ENCODE results near the gene CHIC2.

The CHIC2 gene

GRCh38 chr4:54017974-54018373, 46.4 kb downstream of the CHIC2 start:
- no peak overlapping the region for H3K4me3 ChIP-seq (ENCODE audit: low read depth in 1 of 2, low read length in 2 of 2)
- H3K27me3 ChIP-seq (ENCODE audit: control insufficient read depth in 1 of 2, insufficient read depth in 2 of 2, low read length in 2 of 2) = no peaks in the 10 kb centered on the region
- no peaks in the 10 kb centered on the region for H3K36me3 ChIP-seq (ENCODE audit: insufficient read depth, low read length)
- no peak overlapping the region for H3K27ac ChIP-seq (ENCODE audit: low read depth, low read length)
- no peaks in the 10 kb centered on the region for H3K4me1 ChIP-seq (ENCODE audit: insufficient read depth, low read length)
- H3K9me3 ChIP-seq (ENCODE audit: low read length) = no peaks in the 10 kb centered on the region
- no peak overlapping the region for H3K9ac ChIP-seq (ENCODE audit: low read length)

GRCh38 chr4:54017308-54017707, 47.1 kb downstream of the CHIC2 start:
- H3K4me1 ChIP-seq (ENCODE audit: insufficient read depth, low read length) = no peaks in the 10 kb centered on the region
- no peak overlapping the region for H3K27ac ChIP-seq (ENCODE audit: low read depth, low read length)
- no peak overlapping the region for H3K4me3 ChIP-seq (ENCODE audit: low read depth in 1 of 2, low read length in 2 of 2)
- no peak overlapping the region for H3K9ac ChIP-seq (ENCODE audit: low read length)
- H3K36me3 ChIP-seq (ENCODE audit: insufficient read depth, low read length) = no peaks in the 10 kb centered on the region
- no peaks in the 10 kb centered on the region for H3K27me3 ChIP-seq (ENCODE audit: control insufficient read depth in 1 of 2, insufficient read depth in 2 of 2, low read length in 2 of 2)
- H3K9me3 ChIP-seq (ENCODE audit: low read length) = no peaks in the 10 kb centered on the region

DNA sequence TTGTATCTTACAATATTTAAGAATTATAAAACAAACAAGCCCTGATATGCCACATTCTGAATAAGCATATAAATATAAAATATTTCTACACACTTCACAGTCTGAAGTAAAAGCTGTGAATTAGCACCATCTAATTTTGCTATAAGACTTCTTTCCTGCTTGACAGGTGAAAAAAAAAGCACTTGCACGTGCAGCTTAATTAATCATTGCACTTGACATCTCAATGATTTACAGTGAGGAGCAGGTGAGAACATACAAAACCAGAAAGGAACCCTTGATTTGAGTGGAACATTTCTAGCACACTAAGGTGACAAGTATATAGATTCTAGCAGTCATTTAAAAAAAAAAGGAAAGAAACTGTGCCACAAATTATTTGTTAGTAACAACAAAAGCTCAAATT, 47.9 kb downstream of the CHIC2 start:
- Histone ChIP-seq H3K9ac (ENCODE audit: low read length) (no peak overlapping the region), H3K4me1 (ENCODE audit: insufficient read depth, low read length) (no peaks in the 10 kb centered on the region), H3K36me3 (ENCODE audit: insufficient read depth, low read length) (no peaks in the 10 kb centered on the region), H3K9me3 (ENCODE audit: low read length) (no peaks in the 10 kb centered on the region), H3K27me3 (ENCODE audit: control insufficient read depth in 1 of 2, insufficient read depth in 2 of 2, low read length in 2 of 2) (no peaks in the 10 kb centered on the region), H3K4me3 (ENCODE audit: low read depth in 1 of 2, low read length in 2 of 2) (no peak overlapping the region), H3K27ac (ENCODE audit: low read depth, low read length) (no peak overlapping the region)

DNA sequence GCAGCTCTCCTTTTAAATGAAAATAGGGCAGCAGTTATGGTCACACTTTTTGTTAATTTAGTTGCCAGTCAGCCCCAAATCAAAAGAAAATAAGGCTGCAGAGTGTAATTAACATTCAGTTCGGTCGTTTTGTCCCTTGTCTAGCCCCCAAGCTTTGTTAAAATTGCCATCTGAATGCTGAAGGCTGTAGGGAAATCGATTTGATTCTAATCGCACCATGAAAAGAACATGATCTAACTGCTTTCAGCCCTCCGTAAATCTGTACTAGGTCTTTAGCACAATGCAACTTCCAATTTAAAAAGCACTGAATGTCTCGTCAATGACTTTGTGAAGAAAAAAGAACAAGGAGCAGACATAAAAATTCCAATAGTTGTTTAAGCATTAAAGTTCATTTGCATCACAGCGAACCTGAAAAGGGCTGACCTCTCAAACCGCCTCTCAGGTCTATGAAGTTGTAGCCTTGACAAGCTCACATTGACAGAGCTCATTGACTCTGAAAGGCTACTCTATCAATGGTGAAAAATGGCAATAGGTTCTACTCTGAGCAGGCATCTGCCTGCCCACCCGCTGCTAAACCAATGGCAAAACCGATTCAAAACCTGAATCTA, 48.9 kb downstream of the CHIC2 start:
- no peaks in the 10 kb centered on the region for H3K4me1 ChIP-seq (ENCODE audit: insufficient read depth, low read length)
- H3K27ac ChIP-seq (ENCODE audit: low read depth, low read length) = no peak overlapping the region
- H3K9ac ChIP-seq (ENCODE audit: low read length) = no peak overlapping the region
- H3K4me3 ChIP-seq (ENCODE audit: low read depth in 1 of 2, low read length in 2 of 2) = no peak overlapping the region
- H3K27me3 ChIP-seq (ENCODE audit: control insufficient read depth in 1 of 2, insufficient read depth in 2 of 2, low read length in 2 of 2) = no peaks in the 10 kb centered on the region
- H3K36me3 ChIP-seq (ENCODE audit: insufficient read depth, low read length) = no peaks in the 10 kb centered on the region
- no peaks in the 10 kb centered on the region for H3K9me3 ChIP-seq (ENCODE audit: low read length)

DNA sequence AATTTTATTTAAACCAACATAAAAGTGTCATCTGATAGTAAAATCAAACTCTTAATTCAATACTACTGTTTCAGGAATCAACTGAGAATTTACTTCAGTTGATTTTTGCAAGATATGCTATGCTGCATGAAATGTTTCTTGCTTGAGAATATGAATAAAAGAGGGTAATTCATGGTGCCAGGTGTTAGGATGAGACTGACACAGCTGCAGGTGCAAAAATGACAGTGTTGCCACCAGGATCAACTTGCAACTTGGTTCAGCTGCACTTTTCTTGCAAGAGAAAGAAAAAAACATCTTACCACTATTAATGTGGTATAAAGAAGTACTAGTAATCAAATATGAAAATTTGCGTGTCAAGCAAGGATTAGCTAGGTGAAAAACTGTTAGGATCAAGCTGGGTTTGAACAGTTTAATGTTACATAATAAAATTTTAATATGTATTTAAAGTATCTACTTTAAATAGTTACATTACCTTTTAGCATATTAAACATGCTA, 49.7 kb downstream of the CHIC2 start:
- Histone ChIP-seq H3K36me3 (ENCODE audit: insufficient read depth, low read length) (no peaks in the 10 kb centered on the region), H3K9me3 (ENCODE audit: low read length) (no peaks in the 10 kb centered on the region), H3K4me3 (ENCODE audit: low read depth in 1 of 2, low read length in 2 of 2) (no peak overlapping the region), H3K9ac (ENCODE audit: low read length) (no peak overlapping the region), H3K4me1 (ENCODE audit: insufficient read depth, low read length) (no peaks in the 10 kb centered on the region), H3K27ac (ENCODE audit: low read depth, low read length) (no peak overlapping the region), H3K27me3 (ENCODE audit: control insufficient read depth in 1 of 2, insufficient read depth in 2 of 2, low read length in 2 of 2) (no peaks in the 10 kb centered on the region)

- Histone ChIP-seq H3K9ac (ENCODE audit: low read length) (no peak overlapping the region), H3K4me3 (ENCODE audit: low read depth in 1 of 2, low read length in 2 of 2) (no peak overlapping the region), H3K27ac (ENCODE audit: low read depth, low read length) (no peak overlapping the region), H3K9me3 (ENCODE audit: low read length) (no peaks in the 10 kb centered on the region), H3K4me1 (ENCODE audit: insufficient read depth, low read length) (no peaks in the 10 kb centered on the region), H3K36me3 (ENCODE audit: insufficient read depth, low read length) (peaks cover 4% of the 10 kb centered on the region), H3K27me3 (ENCODE audit: control insufficient read depth in 1 of 2, insufficient read depth in 2 of 2, low read length in 2 of 2) (no peaks in the 10 kb centered on the region)
Observed at GRCh38 chr4:54011201-54011600, 53.2 kb downstream of the CHIC2 start.

GRCh38 chr4:54006755-54007154, 57.6 kb downstream of the CHIC2 start:
- Histone ChIP-seq H3K9ac (ENCODE audit: low read length) (no peak overlapping the region), H3K9me3 (ENCODE audit: low read length) (no peaks in the 10 kb centered on the region), H3K27me3 (ENCODE audit: control insufficient read depth in 1 of 2, insufficient read depth in 2 of 2, low read length in 2 of 2) (no peaks in the 10 kb centered on the region), H3K36me3 (ENCODE audit: insufficient read depth, low read length) (peaks cover 4% of the 10 kb centered on the region), H3K27ac (ENCODE audit: low read depth, low read length) (no peak overlapping the region), H3K4me3 (ENCODE audit: low read depth in 1 of 2, low read length in 2 of 2) (no peak overlapping the region), H3K4me1 (ENCODE audit: insufficient read depth, low read length) (no peaks in the 10 kb centered on the region)

DNA sequence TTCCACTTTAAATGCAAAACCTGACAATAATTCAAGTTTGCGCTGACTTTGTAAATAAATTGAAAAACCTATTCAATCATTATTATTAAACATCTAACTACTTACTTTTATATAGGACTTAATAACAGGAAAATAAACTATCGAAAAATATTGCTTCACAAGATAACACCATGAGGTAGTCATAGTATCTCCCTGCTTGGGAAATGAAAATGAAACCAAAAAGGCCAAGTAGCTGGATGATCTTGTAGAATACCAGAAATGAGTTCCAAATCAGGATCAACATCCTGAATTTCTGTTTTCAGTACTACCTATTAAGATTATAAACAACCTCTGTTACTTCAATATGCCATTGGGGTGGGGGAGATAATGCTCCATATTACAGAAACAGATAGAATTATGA, 58.9 kb downstream of the CHIC2 start:
- no peak overlapping the region for H3K4me3 ChIP-seq (ENCODE audit: low read depth in 1 of 2, low read length in 2 of 2)
- no peaks in the 10 kb centered on the region for H3K4me1 ChIP-seq (ENCODE audit: insufficient read depth, low read length)

GRCh38 chr4:54004463-54004862, 59.9 kb downstream of the CHIC2 start:
- H3K9me3 ChIP-seq (ENCODE audit: low read length) = no peaks in the 10 kb centered on the region
- peaks cover 4% of the 10 kb centered on the region for H3K36me3 ChIP-seq (ENCODE audit: insufficient read depth, low read length)
- no peak overlapping the region for H3K4me3 ChIP-seq (ENCODE audit: low read depth in 1 of 2, low read length in 2 of 2)
- H3K27me3 ChIP-seq (ENCODE audit: control insufficient read depth in 1 of 2, insufficient read depth in 2 of 2, low read length in 2 of 2) = no peaks in the 10 kb centered on the region
- H3K27ac ChIP-seq (ENCODE audit: low read depth, low read length) = no peak overlapping the region
- H3K9ac ChIP-seq (ENCODE audit: low read length) = no peak overlapping the region
- H3K4me1 ChIP-seq (ENCODE audit: insufficient read depth, low read length) = no peaks in the 10 kb centered on the region

More for the DNA sequence above, 58.9 kb downstream of the CHIC2 start:
- no peaks in the 10 kb centered on the region for H3K27me3 ChIP-seq (ENCODE audit: control insufficient read depth in 1 of 2, insufficient read depth in 2 of 2, low read length in 2 of 2)
- H3K9ac ChIP-seq (ENCODE audit: low read length) = no peak overlapping the region
- no peaks in the 10 kb centered on the region for H3K9me3 ChIP-seq (ENCODE audit: low read length)
- no peak overlapping the region for H3K27ac ChIP-seq (ENCODE audit: low read depth, low read length)
- peaks cover 4% of the 10 kb centered on the region for H3K36me3 ChIP-seq (ENCODE audit: insufficient read depth, low read length)

GRCh38 chr4:54001668-54002365, 62.6 kb downstream of the CHIC2 start:
- H3K9ac ChIP-seq (ENCODE audit: low read length) = no peak overlapping the region
- H3K4me1 ChIP-seq (ENCODE audit: insufficient read depth, low read length) = no peaks in the 10 kb centered on the region
- no peaks in the 10 kb centered on the region for H3K27me3 ChIP-seq (ENCODE audit: control insufficient read depth in 1 of 2, insufficient read depth in 2 of 2, low read length in 2 of 2)
- no peak overlapping the region for H3K27ac ChIP-seq (ENCODE audit: low read depth, low read length)
- no peak overlapping the region for H3K4me3 ChIP-seq (ENCODE audit: low read depth in 1 of 2, low read length in 2 of 2)
- no peaks in the 10 kb centered on the region for H3K9me3 ChIP-seq (ENCODE audit: low read length)
- H3K36me3 ChIP-seq (ENCODE audit: insufficient read depth, low read length) = no peaks in the 10 kb centered on the region

DNA sequence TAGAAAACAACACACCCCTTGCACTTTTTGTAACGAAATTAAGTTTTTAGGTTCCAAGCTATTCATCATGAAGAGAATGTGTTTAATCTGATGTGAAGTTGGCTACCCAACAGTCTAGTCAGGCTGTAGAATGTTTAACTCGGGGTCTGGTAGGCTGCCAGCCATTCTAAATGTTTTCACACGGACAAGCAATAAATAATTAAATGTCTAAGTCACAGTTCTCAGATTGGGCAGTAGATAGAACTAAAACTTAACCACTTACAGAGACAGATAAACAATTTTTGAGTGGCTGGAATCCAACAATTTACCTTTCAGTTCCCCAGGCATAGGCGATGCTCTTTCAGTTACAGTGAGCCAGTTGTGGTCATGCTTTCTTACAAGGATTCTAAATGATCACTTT, 66.5 kb downstream of the CHIC2 start:
- Histone ChIP-seq H3K9me3 (ENCODE audit: low read length) (no peaks in the 10 kb centered on the region), H3K4me3 (ENCODE audit: low read depth in 1 of 2, low read length in 2 of 2) (no peak overlapping the region), H3K4me1 (ENCODE audit: insufficient read depth, low read length) (peaks cover 6% of the 10 kb centered on the region), H3K36me3 (ENCODE audit: insufficient read depth, low read length) (no peaks in the 10 kb centered on the region), H3K9ac (ENCODE audit: low read length) (no peak overlapping the region), H3K27me3 (ENCODE audit: control insufficient read depth in 1 of 2, insufficient read depth in 2 of 2, low read length in 2 of 2) (no peaks in the 10 kb centered on the region), H3K27ac (ENCODE audit: low read depth, low read length) (no peak overlapping the region)

All from muscle layer of colon (tissue), 2 donors.